Calu3 (cell line): ENCODE measurements around the gene PLK1. TPM values are rescaled to one million over a fixed set of nuclear protein-coding genes. Genes with fewer than 3 reads are reported as not detected.

Experiments used
- BruUV-seq: library from RNA; stranded (reverse); fragments of 400-500 nt; replicated peaks from 2 replicates; lab custom pipeline; 2021; lab: Mats Ljungman, UMichigan
- CTCF ChIA-PET: fragments of 300-600 bp; sonication (Branson Sonifier 250); formaldehyde crosslinking; loops from one replicate; lab custom pipeline; 2022; ENCODE audit warnings: antibody characterized with exemption; lab: Charles Lee
- DNase-seq: peaks from one replicate; pipeline ENCODE4 v3.0.0; 2022
- H3K27ac Mint-ChIP-seq: one replicate; pipeline ENCODE4 v1.8.0; 2022; ENCODE audit warnings: mixed read lengths; ENCODE audit not compliant: unreplicated experiment
- H3K27me3 Mint-ChIP-seq: one replicate; pipeline ENCODE4 v1.8.0; 2022; ENCODE audit warnings: mixed read lengths; ENCODE audit not compliant: unreplicated experiment
- H3K36me3 Mint-ChIP-seq: one replicate; pipeline ENCODE4 v1.8.0; 2022; ENCODE audit warnings: mild to moderate bottlenecking, moderate library complexity, mixed read lengths; ENCODE audit not compliant: insufficient read depth, unreplicated experiment
- H3K4me1 Mint-ChIP-seq: one replicate; pipeline ENCODE4 v1.8.0; 2022; ENCODE audit warnings: mild to moderate bottlenecking, low read depth, mixed read lengths; ENCODE audit not compliant: unreplicated experiment
- H3K4me3 Mint-ChIP-seq: one replicate; pipeline ENCODE4 v1.8.0; 2022; ENCODE audit warnings: mild to moderate bottlenecking, low read depth, moderate library complexity, mixed read lengths; ENCODE audit not compliant: unreplicated experiment
- H3K9me3 Mint-ChIP-seq: one replicate; pipeline ENCODE4 v1.8.0; 2022; ENCODE audit warnings: low read depth, mixed read lengths; ENCODE audit not compliant: unreplicated experiment
- intact Hi-C: fragments of 100-400 bp; cut with micrococcal nuclease; formaldehyde crosslinking; loops from one replicate; pipeline ENCODE4 v1.10.0; 2022; ENCODE audit not compliant: unreplicated experiment
- total RNA-seq: library from RNA; stranded (reverse); gene quantifications from 2 replicates; pipeline ENCODE4 v1.2.3, GENCODE V29; 2022
- TF ChIP-seq, protein P1 (sequence below): fragments of 200-600 bp; IDR thresholded peaks from one replicate; pipeline ENCODE4 v1.8.0; 2022; ENCODE audit warnings: antibody characterized with exemption; ENCODE audit not compliant: unreplicated experiment

The PLK1 gene
- total RNA-seq, 1 experiment from 2014 or later, result 136 TPM

DNA sequence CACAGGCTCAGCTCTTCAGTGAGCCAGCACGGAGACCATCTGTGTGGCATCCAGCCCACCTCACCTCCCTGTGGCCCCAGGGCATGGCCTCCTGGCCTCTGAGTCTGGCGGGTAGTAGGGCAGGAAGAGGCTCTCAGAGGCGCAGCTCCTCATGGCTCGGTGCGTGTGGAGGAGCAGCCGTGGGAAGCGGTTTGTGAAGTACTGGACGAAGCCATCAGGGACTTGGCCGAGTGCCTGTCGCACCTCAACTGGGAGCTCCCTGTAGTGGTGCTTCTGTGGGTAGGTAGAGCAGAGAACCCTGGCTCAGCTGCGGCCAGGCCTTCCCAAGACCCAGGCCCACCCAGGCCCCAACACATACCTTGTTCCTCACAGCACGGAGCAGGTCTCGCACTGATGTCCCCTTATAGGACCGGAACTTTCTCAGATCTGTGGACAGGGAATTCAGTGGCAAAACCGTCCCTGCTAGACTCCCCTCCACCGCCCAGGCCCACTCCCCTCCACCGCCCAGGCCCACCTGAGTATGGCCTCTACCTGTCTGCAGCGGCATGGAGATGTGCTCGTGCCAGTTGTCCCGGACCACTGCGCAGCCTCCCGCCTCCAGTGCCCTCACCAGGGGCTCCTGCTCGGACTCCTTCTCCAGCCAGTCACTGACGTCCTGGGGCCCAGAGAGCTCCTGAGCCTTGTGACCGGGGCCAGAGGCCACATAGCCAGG is 12.2 kb downstream of the PLK1 start:
- no peaks in the 10 kb centered on the region for H3K9me3 Mint-ChIP-seq
- H3K27me3 Mint-ChIP-seq, result no peaks in the 10 kb centered on the region
- no TSS peak for BruUV-seq
- CTCF ChIA-PET, result interaction anchor here (0.6 kb wide), 1 partner anchor 389 kb away, joined by 3 read pairs; the partner anchor contains the start of gene SCNN1B
- no peak for DNase-seq
- peaks cover 62% of the 10 kb centered on the region for H3K36me3 Mint-ChIP-seq
- no peak overlapping the region for H3K27ac Mint-ChIP-seq
- no peaks in the 10 kb centered on the region for H3K4me1 Mint-ChIP-seq
- intact Hi-C loops, result no loop called here
- no peak overlapping the region for H3K4me3 Mint-ChIP-seq
- TF ChIP-seq, protein P1, sequence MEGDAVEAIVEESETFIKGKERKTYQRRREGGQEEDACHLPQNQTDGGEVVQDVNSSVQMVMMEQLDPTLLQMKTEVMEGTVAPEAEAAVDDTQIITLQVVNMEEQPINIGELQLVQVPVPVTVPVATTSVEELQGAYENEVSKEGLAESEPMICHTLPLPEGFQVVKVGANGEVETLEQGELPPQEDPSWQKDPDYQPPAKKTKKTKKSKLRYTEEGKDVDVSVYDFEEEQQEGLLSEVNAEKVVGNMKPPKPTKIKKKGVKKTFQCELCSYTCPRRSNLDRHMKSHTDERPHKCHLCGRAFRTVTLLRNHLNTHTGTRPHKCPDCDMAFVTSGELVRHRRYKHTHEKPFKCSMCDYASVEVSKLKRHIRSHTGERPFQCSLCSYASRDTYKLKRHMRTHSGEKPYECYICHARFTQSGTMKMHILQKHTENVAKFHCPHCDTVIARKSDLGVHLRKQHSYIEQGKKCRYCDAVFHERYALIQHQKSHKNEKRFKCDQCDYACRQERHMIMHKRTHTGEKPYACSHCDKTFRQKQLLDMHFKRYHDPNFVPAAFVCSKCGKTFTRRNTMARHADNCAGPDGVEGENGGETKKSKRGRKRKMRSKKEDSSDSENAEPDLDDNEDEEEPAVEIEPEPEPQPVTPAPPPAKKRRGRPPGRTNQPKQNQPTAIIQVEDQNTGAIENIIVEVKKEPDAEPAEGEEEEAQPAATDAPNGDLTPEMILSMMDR, result no peak

DNA sequence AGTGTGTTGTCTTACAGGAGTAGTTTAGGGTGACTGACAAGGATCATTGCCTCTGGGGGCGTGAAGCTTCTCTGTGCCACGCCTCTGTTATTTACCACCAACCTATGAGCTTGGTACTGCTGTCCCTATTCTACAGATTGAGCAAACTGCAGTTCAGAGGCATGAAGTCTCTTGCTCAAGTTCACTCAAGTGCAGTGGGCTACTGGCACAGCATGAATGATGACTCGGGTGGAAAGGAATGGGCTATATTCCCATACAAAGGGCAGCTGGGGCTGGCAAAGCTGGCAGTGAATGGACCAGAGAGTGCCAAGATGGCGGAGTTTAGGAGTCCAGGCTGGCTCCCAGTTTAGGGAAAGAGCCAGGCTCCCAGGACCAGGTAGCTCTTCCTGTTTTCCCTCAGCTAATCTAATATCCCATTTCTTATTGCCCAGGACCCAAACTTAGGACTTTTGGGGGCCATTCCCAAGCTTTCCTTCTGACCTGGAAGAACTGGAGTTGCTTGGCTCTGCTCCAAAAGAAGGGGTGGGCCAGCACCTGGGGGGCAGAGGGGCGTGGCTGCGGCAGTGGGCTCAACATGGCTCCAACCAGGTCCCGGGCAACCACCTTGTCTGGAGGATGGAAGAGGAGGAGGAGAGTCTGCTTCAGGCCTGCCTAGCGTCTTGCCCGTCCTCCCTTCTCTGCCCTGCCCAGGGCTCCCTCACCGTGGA is 12.9 kb downstream of the PLK1 start:
- intact Hi-C loops, result no loop called here
- no peak overlapping the region for H3K4me3 Mint-ChIP-seq
- H3K27me3 Mint-ChIP-seq, result no peaks in the 10 kb centered on the region
- H3K4me1 Mint-ChIP-seq, result no peaks in the 10 kb centered on the region
- no peak for DNase-seq
- CTCF ChIA-PET, result interaction anchor here (0.6 to 1.1 kb wide), 2 partner anchors 12 to 390 kb away, joined by 3 read pairs; partner anchors contain the start of gene SCNN1B
- BruUV-seq, result no TSS peak
- TF ChIP-seq, protein P1, result no peak
- no peaks in the 10 kb centered on the region for H3K9me3 Mint-ChIP-seq
- H3K27ac Mint-ChIP-seq, result no peak overlapping the region
- H3K36me3 Mint-ChIP-seq, result peaks cover 55% of the 10 kb centered on the region

DNA sequence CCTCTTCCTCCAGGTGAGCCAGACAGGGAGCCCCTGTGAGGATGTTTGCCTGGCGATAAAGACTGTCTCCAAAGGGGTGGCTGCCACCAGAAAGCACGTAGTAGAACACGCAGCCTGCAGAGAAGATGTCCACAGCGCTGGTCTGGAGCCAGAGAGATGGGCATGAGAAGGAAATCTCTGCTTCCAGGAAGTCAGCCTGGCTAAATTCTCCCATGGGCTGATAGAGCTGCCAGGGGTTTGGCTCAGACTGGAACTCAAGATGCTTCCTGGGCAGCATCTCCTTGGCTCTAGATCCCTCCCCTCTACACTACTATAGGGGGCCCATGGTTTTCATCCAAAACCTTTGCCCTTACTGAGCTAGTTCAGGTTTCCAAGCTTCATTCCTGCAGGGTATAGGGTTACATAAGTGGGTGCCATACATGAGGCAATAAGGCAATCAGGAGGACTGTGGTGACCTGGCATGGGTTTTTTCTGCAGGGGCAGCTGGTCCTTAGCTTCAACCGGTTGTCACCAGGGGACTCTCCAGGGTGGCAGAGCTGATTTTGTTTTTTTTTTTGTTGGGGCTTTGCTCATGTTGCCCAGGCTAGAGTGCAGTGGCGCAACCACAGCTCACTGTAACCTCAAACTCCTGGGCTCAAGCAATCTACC is 13.6 kb downstream of the PLK1 start:
- peaks cover 48% of the 10 kb centered on the region for H3K36me3 Mint-ChIP-seq
- no peaks in the 10 kb centered on the region for H3K27me3 Mint-ChIP-seq
- CTCF ChIA-PET, result interaction anchor here (0.6 to 1.1 kb wide), 2 partner anchors 11 to 424 kb away, joined by 3 read pairs; no protein-coding TSS in a partner anchor
- H3K27ac Mint-ChIP-seq, result no peak overlapping the region
- TSS peak; percentile 5 for BruUV-seq
- no peaks in the 10 kb centered on the region for H3K4me1 Mint-ChIP-seq
- TF ChIP-seq, protein P1, result no peak
- no peak for DNase-seq
- H3K9me3 Mint-ChIP-seq, result no peaks in the 10 kb centered on the region
- intact Hi-C loops, result no loop called here
- H3K4me3 Mint-ChIP-seq, result no peak overlapping the region

DNA sequence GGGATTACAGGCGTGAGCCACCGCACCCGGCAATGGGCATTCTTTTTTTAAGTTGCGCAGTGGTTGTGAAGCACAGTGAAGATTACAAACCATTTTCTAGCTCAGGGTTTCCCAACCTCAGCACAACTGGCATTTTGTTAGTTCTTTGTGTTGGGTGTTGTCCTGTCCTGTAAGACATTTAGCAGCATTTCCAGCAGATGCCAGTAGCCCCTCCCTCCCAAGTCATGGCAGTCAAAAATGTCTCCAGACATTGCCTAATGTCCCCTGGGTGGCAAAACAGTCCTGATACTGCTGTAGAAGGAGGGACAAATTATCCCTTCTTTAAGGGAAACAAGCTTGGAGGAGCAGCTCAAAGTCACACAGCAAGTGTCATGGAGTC is 15.6 kb downstream of the PLK1 start:
- TF ChIP-seq, protein P1, result no peak
- Mint-ChIP-seq H3K27me3 (no peaks in the 10 kb centered on the region), H3K9me3 (no peaks in the 10 kb centered on the region), H3K4me1 (peaks cover 12% of the 10 kb centered on the region), H3K36me3 (peaks cover 32% of the 10 kb centered on the region), H3K4me3 (no peak overlapping the region), H3K27ac (no peak overlapping the region)
- no TSS peak for BruUV-seq
- no peak for DNase-seq
- intact Hi-C loops, result no loop called here
- CTCF ChIA-PET, result no interaction called here
